GM19463 (cell line): ENCODE data around the gene LDLRAD4.

Experiments
- ATAC-seq: cut with Tn5 transposase; IDR thresholded peaks from one replicate; pipeline ENCODE4 v1.9.1; 2021; ENCODE audit warnings: mild to moderate bottlenecking, moderate library complexity; ENCODE audit not compliant: unreplicated experiment

Gene LDLRAD4

GRCh38 chr18:13619505-13620205 is 401.1 kb downstream of the LDLRAD4 start:
- ATAC-seq: no peak

GRCh38 chr18:13620206-13620672 is 401.7 kb downstream of the LDLRAD4 start:
- no peak for ATAC-seq

GRCh38 chr18:13620818-13621445 is 402.4 kb downstream of the LDLRAD4 start:
- no peak for ATAC-seq

GRCh38 chr18:13621446-13621849 is 402.9 kb downstream of the LDLRAD4 start:
- no peak for ATAC-seq

- ATAC-seq: no peak
Measured at GRCh38 chr18:13621886-13622619, 403.5 kb downstream of the LDLRAD4 start.

- ATAC-seq: no peak
Measured at GRCh38 chr18:13622751-13623150, 404.2 kb downstream of the LDLRAD4 start.

- ATAC-seq: no peak
Measured at GRCh38 chr18:13623348-13623747, 404.8 kb downstream of the LDLRAD4 start.

GRCh38 chr18:13623871-13624270 is 405.3 kb downstream of the LDLRAD4 start:
- no peak for ATAC-seq

- ATAC-seq: no peak
Measured at GRCh38 chr18:13624563-13625237, 406.1 kb downstream of the LDLRAD4 start.

GRCh38 chr18:13625355-13625754 is 406.8 kb downstream of the LDLRAD4 start:
- no peak for ATAC-seq

GRCh38 chr18:13625843-13626543 is 407.4 kb downstream of the LDLRAD4 start:
- no peak for ATAC-seq

GRCh38 chr18:13626544-13626908 is 408.0 kb downstream of the LDLRAD4 start:
- no peak for ATAC-seq

GRCh38 chr18:13627639-13628038 is 409.1 kb downstream of the LDLRAD4 start:
- no peak for ATAC-seq

- ATAC-seq: no peak
Measured at GRCh38 chr18:13628211-13628610, 409.7 kb downstream of the LDLRAD4 start.

GRCh38 chr18:13629841-13630715 is 411.5 kb downstream of the LDLRAD4 start:
- peak; percentile 86 for ATAC-seq

GRCh38 chr18:13630716-13631268 is 412.2 kb downstream of the LDLRAD4 start:
- ATAC-seq: no peak

GRCh38 chr18:13633700-13634099 is 415.1 kb downstream of the LDLRAD4 start:
- ATAC-seq: no peak

- ATAC-seq: no peak
Measured at GRCh38 chr18:13635046-13635445, 416.5 kb downstream of the LDLRAD4 start.
